CD14-positive monocyte (primary cell): ENCODE results near the gene ECEL1. TPM values are rescaled to one million over a fixed set of nuclear protein-coding genes. Genes with fewer than 3 reads are reported as not detected.
"Not testable (repeated sequence)": the region's sequence is repeated elsewhere in the genome, so short reads cannot be mapped to it uniquely, and the experiment has no call there.

ENCODE experiments used
- DNase-seq, 3 donors: peaks; one replicate each; pipeline ENCODE4 v3.0.0-alpha.2; 2011 to 2022
- H2AFZ ChIP-seq: 2 replicates; pipeline ENCODE4 v1.6.0; 2012; ENCODE audit warnings: mild to moderate bottlenecking, low read depth, low read length, inconsistent platforms; ENCODE audit not compliant: insufficient read depth, poor library complexity, severe bottlenecking
- H3K27ac ChIP-seq, 2 donors: 1 replicate in 1 of 2; 2 replicates in 1 of 2; pipeline ENCODE4 v1.5.1; 2012 to 2013; ENCODE audit warnings: low read length in 2 of 2, control low read depth in 1 of 2, inconsistent platforms in 1 of 2, low read depth in 1 of 2, mild to moderate bottlenecking in 1 of 2
- H3K27me3 ChIP-seq, 2 donors: one replicate each; pipeline versions ENCODE4 v1.6.0 to v1.6.1; 2011 to 2013; ENCODE audit warnings: low read length in 2 of 2; ENCODE audit not compliant: control insufficient read depth in 2 of 2, insufficient read depth in 2 of 2
- H3K36me3 ChIP-seq, 2 donors: replicated peaks in 1 of 2; 1 replicate in 1 of 2; 2 replicates in 1 of 2; pipeline versions ENCODE4 v1.5.1 to v1.6.1; 2012 to 2013; ENCODE audit warnings: low read length in 2 of 2, control low read depth in 1 of 2, inconsistent platforms in 1 of 2, mild to moderate bottlenecking in 1 of 2; ENCODE audit not compliant: insufficient read depth in 2 of 2, control insufficient read depth in 1 of 2
- H3K4me1 ChIP-seq, 2 donors: 1 replicate in 1 of 2; 2 replicates in 1 of 2; pipeline versions ENCODE4 v1.5.1 to v1.6.1; 2012 to 2013; ENCODE audit warnings: low read length in 2 of 2, control low read depth in 1 of 2, inconsistent platforms in 1 of 2, mild to moderate bottlenecking in 1 of 2, moderate library complexity in 1 of 2; ENCODE audit not compliant: insufficient read depth in 2 of 2, control insufficient read depth in 1 of 2
- H3K4me2 ChIP-seq: replicated peaks from 2 replicates; pipeline ENCODE3; 2012; ENCODE audit warnings: low read length, moderate library complexity, mild to moderate bottlenecking; ENCODE audit not compliant: poor library complexity, severe bottlenecking; ENCODE audit errors: extremely low read depth
- H3K4me3 ChIP-seq, 3 experiments: fragments of 200-600 bp in 1 of 3; sonication (generic) in 1 of 3; replicated peaks in 1 of 3; 1 replicate in 2 of 3; 2 replicates in 1 of 3; pipeline ENCODE4 v1.5.1; 2011 to 2013; ENCODE audit warnings: low read length in 3 of 3, mild to moderate bottlenecking in 3 of 3, control low read depth in 2 of 3, low read depth in 2 of 3, inconsistent platforms in 1 of 3, moderate library complexity in 1 of 3
- H3K79me2 ChIP-seq: 2 replicates; pipeline ENCODE4 v1.6.0; 2012; ENCODE audit warnings: mild to moderate bottlenecking, control low read depth, inconsistent platforms, low read length, moderate library complexity; ENCODE audit not compliant: insufficient read depth
- H3K9ac ChIP-seq: 2 replicates; pipeline ENCODE4 v1.6.0; 2017; ENCODE audit warnings: low read length, mild to moderate bottlenecking; ENCODE audit not compliant: insufficient read depth, poor library complexity, severe bottlenecking
- H3K9me3 ChIP-seq, 2 donors: replicated peaks in 1 of 2; 1 replicate in 1 of 2; 2 replicates in 1 of 2; pipeline versions ENCODE4 v1.5.1 to v1.6.1; 2012 to 2013; ENCODE audit warnings: low read length in 2 of 2, control low read depth in 1 of 2; ENCODE audit not compliant: control insufficient read depth in 1 of 2, insufficient read depth in 1 of 2
- H4K20me1 ChIP-seq: 2 replicates; pipeline ENCODE4 v1.6.0; 2012; ENCODE audit warnings: mild to moderate bottlenecking, low read length, control low read depth, moderate library complexity; ENCODE audit not compliant: insufficient read depth
- H3K27ac Mint-ChIP-seq, 7 donors: one replicate each; pipeline ENCODE4 v1.8.0; 2020; ENCODE audit warnings: mild to moderate bottlenecking in 7 of 7, mixed read lengths in 7 of 7, moderate library complexity in 6 of 7, inconsistent platforms in 2 of 7
- H3K27me3 Mint-ChIP-seq, 3 donors: one replicate each; pipeline ENCODE4 v1.8.0; 2021 to 2022; ENCODE audit warnings: low read depth in 3 of 3, mild to moderate bottlenecking in 3 of 3, mixed read lengths in 3 of 3, moderate library complexity in 3 of 3, inconsistent platforms in 1 of 3
- H3K36me3 Mint-ChIP-seq, 2 donors: one replicate each; pipeline ENCODE4 v1.8.0; 2020; ENCODE audit warnings: mixed read lengths in 2 of 2, inconsistent platforms in 1 of 2, mild to moderate bottlenecking in 1 of 2
- H3K4me1 Mint-ChIP-seq: one replicate; pipeline ENCODE4 v1.8.0; 2020; ENCODE audit warnings: mild to moderate bottlenecking, mixed read lengths
- H3K4me3 Mint-ChIP-seq, 2 donors: one replicate each; pipeline ENCODE4 v1.8.0; 2020; ENCODE audit warnings: mild to moderate bottlenecking in 2 of 2, mixed read lengths in 2 of 2, moderate library complexity in 1 of 2
- H3K9me3 Mint-ChIP-seq, 7 donors: one replicate each; pipeline ENCODE4 v1.8.0; 2020 to 2022; ENCODE audit warnings: mixed read lengths in 7 of 7, mild to moderate bottlenecking in 6 of 7, moderate library complexity in 6 of 7, inconsistent platforms in 2 of 7
- CTCF ChIP-seq: fragments of 200-600 bp; IDR thresholded peaks from one replicate; pipeline ENCODE4 v1.8.0; 2022; ENCODE audit warnings: antibody characterized with exemption, mild to moderate bottlenecking
- WGBS: methylation state at CpG from one replicate; pipeline ENCODE4 v1.1.5; 2013; ENCODE audit warnings: missing lambda C conversion rate; ENCODE audit not compliant: insufficient coverage; 5-methylcytosine and 5-hydroxymethylcytosine counted together
- intact Hi-C, 2 donors: fragments of 100-400 bp; cut with micrococcal nuclease; formaldehyde crosslinking; loops; one replicate each; pipeline versions ENCODE4 v1.15.0 to v1.15.1; 2023
- polyA plus RNA-seq, 3 donors: library from polyadenylated mRNA; depleted of rRNA in 1 of 3; unstranded in 2 of 3; stranded (reverse) in 1 of 3; fragments of 300-500 nt in 2 of 3; fragments of >200 nt in 1 of 3; fragmentation: Illumina TruSeq in 2 of 3; gene quantifications; 1 replicate in 2 of 3; 2 replicates in 1 of 3; pipeline ENCODE4 v1.2.3, GENCODE V29; 2012 to 2021

Gene ECEL1
- polyA plus RNA-seq, 3 donors, result not detected

- not testable (repeated sequence) for H3K4me1 Mint-ChIP-seq, H3K4me3 Mint-ChIP-seq, H3K9me3 ChIP-seq, H3K36me3 ChIP-seq, H4K20me1 ChIP-seq, H3K27ac Mint-ChIP-seq, H3K27ac ChIP-seq, H3K36me3 Mint-ChIP-seq, DNase-seq, H2AFZ ChIP-seq, H3K79me2 ChIP-seq, H3K4me1 ChIP-seq, H3K27me3 ChIP-seq, H3K9ac ChIP-seq, H3K4me2 ChIP-seq, H3K9me3 Mint-ChIP-seq, H3K4me3 ChIP-seq
- WGBS, result 92% methylated on average over 2 of the region's 10 CpGs
- intact Hi-C loops, result loop anchor here in 1 of 2 donors (2.0 kb wide), 1 partner anchor 535 kb away; no protein-coding TSS in a partner anchor
- H3K27me3 Mint-ChIP-seq, result peaks cover 0 to 10% (median 5%) of the 10 kb centered on the region in 3 donors
Observed at GRCh38 chr2:232441922-232442321, 45.7 kb downstream of the ECEL1 start.

GRCh38 chr2:232441147-232441651, 46.4 kb downstream of the ECEL1 start:
- intact Hi-C loops, result loop anchor here in 1 of 2 donors (2.0 kb wide), 1 partner anchor 534 kb away; no protein-coding TSS in a partner anchor
- H3K9me3 Mint-ChIP-seq, result no peaks in the 10 kb centered on the region
- no peak overlapping the region for H2AFZ ChIP-seq
- no peak overlapping the region for H3K27ac ChIP-seq
- H3K27ac Mint-ChIP-seq, result no peak overlapping the region
- TF ChIP-seq CTCF, result no peak
- no peaks in the 10 kb centered on the region for H3K27me3 ChIP-seq
- H3K79me2 ChIP-seq, result no peaks in the 10 kb centered on the region
- 82% methylated on average over 12 of the region's 12 CpGs for WGBS
- H3K9ac ChIP-seq, result no peak overlapping the region
- H4K20me1 ChIP-seq, result no peaks in the 10 kb centered on the region
- no peak overlapping the region for H3K4me3 ChIP-seq
- no peaks in the 10 kb centered on the region for H3K36me3 Mint-ChIP-seq
- no peaks in the 10 kb centered on the region for H3K9me3 ChIP-seq
- H3K27me3 Mint-ChIP-seq, result peaks cover 0 to 10% (median 8%) of the 10 kb centered on the region in 3 donors
- H3K4me2 ChIP-seq, result no peak overlapping the region
- no peaks in the 10 kb centered on the region for H3K4me1 ChIP-seq
- H3K4me3 Mint-ChIP-seq, result no peak overlapping the region
- H3K4me1 Mint-ChIP-seq, result peaks cover 3% of the 10 kb centered on the region
- no peaks in the 10 kb centered on the region for H3K36me3 ChIP-seq
- no peak for DNase-seq
